Smooth muscle cell (in vitro differentiated cells): ENCODE data around the gene FRMD3. TPM values are rescaled to one million over a fixed set of nuclear protein-coding genes. Genes with fewer than 3 reads are reported as not detected.

Experiments used
- DNase-seq: peaks from one replicate; lab custom pipeline; 2025; ENCODE audit not compliant: unreplicated experiment; lab: John Stamatoyannopoulos, UW
- H2AFZ ChIP-seq: fragments of 200-600 bp; sonication (generic); 2 replicates; pipeline ENCODE4 v1.6.0; 2016; ENCODE audit warnings: antibody characterized with exemption, low read depth, mild to moderate bottlenecking
- H3F3A ChIP-seq: fragments of 200-600 bp; sonication (generic); 2 replicates; pipeline ENCODE4 v1.6.0; 2017; ENCODE audit warnings: antibody characterized with exemption, low read depth
- H3K27ac ChIP-seq: fragments of 200-600 bp; sonication (generic); 2 replicates; pipeline ENCODE4 v1.5.1; 2016; ENCODE audit warnings: low read depth, mild to moderate bottlenecking
- H3K27me3 ChIP-seq: fragments of 200-600 bp; sonication (generic); 2 replicates; pipeline ENCODE4 v1.6.1; 2016; ENCODE audit warnings: low read depth, mild to moderate bottlenecking
- H3K36me3 ChIP-seq: fragments of 200-600 bp; sonication (generic); 2 replicates; pipeline ENCODE4 v1.5.1; 2016; ENCODE audit warnings: low read depth
- H3K4me1 ChIP-seq: fragments of 200-600 bp; sonication (generic); 2 replicates; pipeline ENCODE4 v1.5.1; 2016; ENCODE audit warnings: low read depth
- H3K4me2 ChIP-seq: fragments of 200-600 bp; sonication (generic); 2 replicates; pipeline ENCODE4 v1.6.0; 2016; ENCODE audit warnings: mild to moderate bottlenecking
- H3K4me3 ChIP-seq: fragments of 200-600 bp; sonication (generic); 2 replicates; pipeline ENCODE4 v1.5.1; 2016; ENCODE audit warnings: mild to moderate bottlenecking
- H3K79me2 ChIP-seq: fragments of 200-600 bp; sonication (generic); 2 replicates; pipeline ENCODE4 v1.6.0; 2016; ENCODE audit warnings: low read depth, mild to moderate bottlenecking
- H3K9ac ChIP-seq: fragments of 200-600 bp; sonication (generic); 2 replicates; pipeline ENCODE4 v1.6.0; 2016; ENCODE audit warnings: low read depth
- H3K9me3 ChIP-seq: fragments of 200-600 bp; sonication (generic); replicated peaks from 2 replicates; pipeline ENCODE4 v1.5.1; 2016; ENCODE audit warnings: low read depth
- H4K20me1 ChIP-seq: fragments of 200-600 bp; sonication (generic); 2 replicates; pipeline ENCODE4 v1.6.0; 2016; ENCODE audit warnings: low read depth
- CTCF ChIP-seq: fragments of 200-600 bp; sonication (generic); IDR thresholded peaks from 2 replicates; pipeline ENCODE4 v1.5.1; 2017; ENCODE audit warnings: borderline replicate concordance, mild to moderate bottlenecking, antibody characterized with exemption; ENCODE audit not compliant: insufficient read depth, poor library complexity, severe bottlenecking
- WGBS: methylation state at CpG from one replicate; pipeline ENCODE4 v1.1.7; 2016; ENCODE audit warnings: low lambda C conversion rate; 5-methylcytosine and 5-hydroxymethylcytosine counted together
- polyA plus RNA-seq: library from polyadenylated mRNA; unstranded; fragments of >200 nt; fragmentation: Nextera tagmentation; extraction: Ambion mirVana; gene quantifications from 2 replicates; pipeline ENCODE4 v1.2.1, GENCODE V29; 2016
- total RNA-seq: library from RNA; depleted of rRNA; stranded (reverse); fragments of >200 nt; gene quantifications from 2 replicates; pipeline ENCODE4 v1.2.3, GENCODE V29; 2014

The FRMD3 gene
- total and polyA plus RNA-seq, 2 experiments from 2014 or later, result 0.72 to 2.8 TPM

DNA sequence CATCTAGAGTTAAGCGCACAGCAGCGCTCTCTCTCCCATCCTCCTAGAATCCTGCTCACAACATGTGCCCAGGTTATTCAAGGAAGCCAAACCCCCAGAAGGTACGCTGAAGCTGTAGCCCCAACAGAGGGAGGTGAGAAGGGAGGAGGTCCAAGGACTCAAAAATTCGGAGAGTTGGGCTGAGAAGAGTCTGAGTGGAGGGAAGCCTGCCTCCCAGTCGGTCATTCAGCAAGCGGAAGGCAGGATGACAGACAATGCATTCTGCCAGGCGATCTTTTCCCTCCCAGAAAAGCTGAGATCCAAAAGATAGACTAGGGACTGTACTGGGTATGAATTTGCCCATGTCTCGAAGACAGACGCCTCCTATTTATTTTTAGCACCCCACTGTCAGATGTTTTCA lies 189.2 kb downstream of the FRMD3 start:
- Histone ChIP-seq H2AFZ (no peak overlapping the region), H3K9me3 (no peaks in the 10 kb centered on the region), H3K4me2 (no peak overlapping the region), H3K4me3 (no peak overlapping the region), H4K20me1 (no peaks in the 10 kb centered on the region), H3K4me1 (no peaks in the 10 kb centered on the region), H3K27me3 (no peaks in the 10 kb centered on the region), H3K27ac (no peak overlapping the region), H3K9ac (no peak overlapping the region), H3K79me2 (no peaks in the 10 kb centered on the region), H3F3A (no peaks in the 10 kb centered on the region), H3K36me3 (no peaks in the 10 kb centered on the region)
- DNase-seq, result no peak
- no peak for TF ChIP-seq CTCF
- 88% methylated on average over 9 of the region's 9 CpGs for WGBS

- Histone ChIP-seq H3K9ac (no peak overlapping the region), H3K4me2 (no peak overlapping the region), H3F3A (no peaks in the 10 kb centered on the region), H3K4me3 (no peak overlapping the region), H2AFZ (no peak overlapping the region), H4K20me1 (no peaks in the 10 kb centered on the region), H3K9me3 (no peaks in the 10 kb centered on the region), H3K27ac (no peak overlapping the region), H3K36me3 (no peaks in the 10 kb centered on the region), H3K4me1 (peaks cover 5% of the 10 kb centered on the region), H3K27me3 (no peaks in the 10 kb centered on the region), H3K79me2 (no peaks in the 10 kb centered on the region)
- no peak for DNase-seq
- TF ChIP-seq CTCF, result no peak
- 73% methylated on average over 2 of the region's 2 CpGs for WGBS
Observed at GRCh38 chr9:83346655-83347420, 191.4 kb downstream of the FRMD3 start.

GRCh38 chr9:83343366-83343999 lies 194.7 kb downstream of the FRMD3 start:
- H3K27me3 ChIP-seq, result no peaks in the 10 kb centered on the region

More at GRCh38 chr9:83343366-83343999, 194.7 kb downstream of the FRMD3 start:
- TF ChIP-seq CTCF, result no peak
- DNase-seq, result no peak
- Histone ChIP-seq H3F3A (no peaks in the 10 kb centered on the region), H2AFZ (no peak overlapping the region), H3K79me2 (no peaks in the 10 kb centered on the region), H3K4me3 (no peak overlapping the region), H3K9me3 (no peaks in the 10 kb centered on the region), H3K9ac (no peak overlapping the region), H3K4me1 (peaks cover 5% of the 10 kb centered on the region), H4K20me1 (no peaks in the 10 kb centered on the region), H3K36me3 (no peaks in the 10 kb centered on the region), H3K27ac (no peak overlapping the region), H3K4me2 (no peak overlapping the region)
- WGBS, result 52% methylated on average over 10 of the region's 10 CpGs
